ENCODE measurements around the gene MUC6.

- TF ChIP-seq CTCF (conservative IDR thresholded peaks at IDR 0.05; ENCODE audit: low read depth, low read length) (no peak), EZH2 (IDR thresholded peaks at IDR 0.05; ENCODE audit: borderline replicate concordance, low read depth, low read length, poor library complexity, severe bottlenecking) (no peak)
These were observed 54.8 kb downstream of the MUC6 start for GRCh38 chr11:981764-982163.
